Suprapubic skin (tissue), 3 donors: ENCODE results near the gene SPEG.

Experiments
- POLR2AphosphoS5 ChIP-seq, 3 donors: sonication (generic); formaldehyde crosslinking; IDR thresholded peaks; one replicate each; pipeline ENCODE4 v1.6.1; 2017; ENCODE audit warnings: antibody characterized with exemption in 3 of 3
- TF ChIP-seq, protein P1 (sequence below), 2 donors: fragments of 200-600 bp in 1 of 2; fragments of 450-650 bp in 1 of 2; sonication (generic) in 1 of 2; IDR thresholded peaks; one replicate each; pipeline ENCODE4 v1.5.1; 2016 to 2019; ENCODE audit warnings: antibody characterized with exemption in 2 of 2, mild to moderate bottlenecking in 1 of 2, moderate library complexity in 1 of 2

DNA sequence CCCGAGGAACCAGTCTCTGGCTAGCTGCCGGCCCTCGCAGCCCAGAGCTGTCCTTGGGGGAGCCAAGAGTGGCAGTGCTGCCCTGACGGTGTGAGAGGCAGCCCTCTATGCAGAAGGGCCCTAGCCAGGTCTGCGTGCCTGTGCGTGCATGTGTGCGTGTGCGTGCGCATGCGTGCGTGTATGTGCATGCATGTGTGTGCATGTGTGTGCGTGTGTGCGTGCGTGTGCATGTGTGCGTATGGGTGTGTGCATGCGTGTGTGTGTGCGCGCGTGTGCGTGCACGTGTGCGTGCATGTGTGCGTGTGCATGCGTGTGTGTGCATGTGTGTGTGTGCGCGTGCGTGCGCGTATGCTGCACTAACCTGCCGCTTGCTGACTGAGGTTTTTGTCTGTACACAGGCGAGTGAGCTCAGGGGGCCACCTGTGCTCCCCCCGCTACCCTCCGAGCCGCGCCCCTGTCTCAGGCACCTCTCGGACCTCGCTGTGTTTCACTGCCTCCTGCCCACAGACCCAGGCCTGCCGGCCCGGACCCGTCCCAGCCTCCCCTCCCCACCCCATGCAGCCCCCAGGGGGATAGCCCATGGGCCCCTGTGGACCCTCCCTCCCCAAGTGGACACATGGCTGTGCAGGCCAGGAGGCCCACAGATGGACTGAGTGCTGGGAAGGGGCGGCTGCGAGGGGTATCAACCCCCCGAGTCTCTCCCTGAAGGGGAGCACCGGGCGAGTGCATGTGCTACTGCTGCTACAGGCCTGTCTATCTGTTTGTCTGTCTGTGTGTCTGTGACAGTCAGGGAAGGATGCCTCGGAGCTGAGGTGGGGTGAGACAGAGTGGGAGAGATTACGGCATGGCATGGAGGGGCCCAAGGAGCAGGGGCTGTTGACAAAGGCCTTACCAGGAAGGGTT is 31.3 kb downstream of the SPEG start:
- TF ChIP-seq, protein P1, sequence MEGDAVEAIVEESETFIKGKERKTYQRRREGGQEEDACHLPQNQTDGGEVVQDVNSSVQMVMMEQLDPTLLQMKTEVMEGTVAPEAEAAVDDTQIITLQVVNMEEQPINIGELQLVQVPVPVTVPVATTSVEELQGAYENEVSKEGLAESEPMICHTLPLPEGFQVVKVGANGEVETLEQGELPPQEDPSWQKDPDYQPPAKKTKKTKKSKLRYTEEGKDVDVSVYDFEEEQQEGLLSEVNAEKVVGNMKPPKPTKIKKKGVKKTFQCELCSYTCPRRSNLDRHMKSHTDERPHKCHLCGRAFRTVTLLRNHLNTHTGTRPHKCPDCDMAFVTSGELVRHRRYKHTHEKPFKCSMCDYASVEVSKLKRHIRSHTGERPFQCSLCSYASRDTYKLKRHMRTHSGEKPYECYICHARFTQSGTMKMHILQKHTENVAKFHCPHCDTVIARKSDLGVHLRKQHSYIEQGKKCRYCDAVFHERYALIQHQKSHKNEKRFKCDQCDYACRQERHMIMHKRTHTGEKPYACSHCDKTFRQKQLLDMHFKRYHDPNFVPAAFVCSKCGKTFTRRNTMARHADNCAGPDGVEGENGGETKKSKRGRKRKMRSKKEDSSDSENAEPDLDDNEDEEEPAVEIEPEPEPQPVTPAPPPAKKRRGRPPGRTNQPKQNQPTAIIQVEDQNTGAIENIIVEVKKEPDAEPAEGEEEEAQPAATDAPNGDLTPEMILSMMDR (IDR thresholded peaks at IDR 0.05), result no peak
- TF ChIP-seq POLR2AphosphoS5 (IDR thresholded peaks at IDR 0.05), result no peak
